Measurements from ENCODE around the gene ZNF880. TPM values are rescaled to one million over a fixed set of nuclear protein-coding genes. Genes with fewer than 3 reads are reported as not detected.

Gene ZNF880
- 25.4 and 26.3 TPM in 2 replicates for total RNA-seq

GRCh38 chr19:52369559-52370340, at the start of gene ZNF880:
TSS of gene ZNF880 (plus strand) at chr19:52369923. CDS start at chr19:52369966, 43 bp downstream.

GRCh38 chr19:52336117-52336790, 33.5 kb upstream of the ZNF880 start, which contains the start of gene ZNF610:
TSS of gene ZNF610 (plus strand) at chr19:52336243. CDS start at chr19:52349173, 12,930 bp downstream.

GRCh38 chr19:52397310-52398080, 27.8 kb downstream of the ZNF880 start, which contains the start of gene ZNF528:
TSS of gene ZNF528 (plus strand) at chr19:52397849. CDS start at chr19:52402014, 4,165 bp downstream.

GRCh38 chr19:52428937-52429336, 59.2 kb downstream of the ZNF880 start, which contains the start of gene ZNF534:
TSS of gene ZNF534 (plus strand) at chr19:52429148. CDS start at chr19:52431475, 2,327 bp downstream.

Other genes starting within 250 kb of the ZNF880 start
- gene ZNF616, start 230.0 kb upstream of the ZNF880 start, total RNA-seq = 7.5 and 15.3 TPM in 2 replicates
- 4.3 and 6.3 TPM in 2 replicates for gene ZNF836, start 198.3 kb upstream of the ZNF880 start, total RNA-seq
- 175 and 233 TPM in 2 replicates for gene PPP2R1A, start 179.9 kb upstream of the ZNF880 start, total RNA-seq
- gene ZNF766, start 100.3 kb upstream of the ZNF880 start, total RNA-seq = 10.6 and 16.8 TPM in 2 replicates
- gene ZNF480, start 72.8 kb upstream of the ZNF880 start, total RNA-seq = 2.2 and 3.8 TPM in 2 replicates
- gene ZNF610, start 33.7 kb upstream of the ZNF880 start, total RNA-seq = 1.5 and 2.2 TPM in 2 replicates
- gene ZNF528, start 27.9 kb downstream of the ZNF880 start, total RNA-seq = 7.0 and 18.8 TPM in 2 replicates
- gene ZNF534, start 59.2 kb downstream of the ZNF880 start, total RNA-seq = not detected in 2 replicates
- gene ZNF578, start 83.6 kb downstream of the ZNF880 start, total RNA-seq = 0.43 and 1.9 TPM in 2 replicates
- 14.9 and 15.6 TPM in 2 replicates for gene ZNF808, start 157.7 kb downstream of the ZNF880 start, total RNA-seq
- gene ZNF701, start 200.4 kb downstream of the ZNF880 start, total RNA-seq = 14.7 and 15.6 TPM in 2 replicates

All from tracheal epithelial cell (primary cell).